ENCODE data around the gene TIMM8B. TPM values are rescaled to one million over a fixed set of nuclear protein-coding genes. Genes with fewer than 3 reads are reported as not detected.

TIMM8B gene
- total and polyA plus RNA-seq, 10 of the 15 experiments (the other 5 are each of a cell fraction or from before 2014, with no cell fraction given) = 64.9 to 271 (median 139) TPM

GRCh38 chr11:112097734-112098528 is 11.4 kb upstream of the TIMM8B start:
- SMC1A ChIA-PET (ENCODE audit: uncharacterized antibody, unreplicated experiment) = interaction anchor here (0.7 to 1.8 kb wide), 3 partner anchors 9 to 15 kb away, joined by 3 to 5 read pairs (median 3); partner anchors contain the start of genes SDHD and TIMM8B
- 98% methylated on average over 11 of the region's 11 CpGs for WGBS (ENCODE audit: insufficient coverage, insufficient replicate concordance, low lambda C conversion rate, missing lambda C conversion rate)
- TF ChIP-seq EED (IDR thresholded peaks at IDR 0.05; ENCODE audit: low read depth) (no peak), CEBPB (IDR thresholded peaks at IDR 0.05; ENCODE audit: borderline replicate concordance in 1 of 2, low read depth in 2 of 2, low read length in 2 of 2) (no peak), NFYA (IDR thresholded peaks at IDR 0.05; ENCODE audit: borderline replicate concordance, low read depth, low read length) (no peak)

GRCh38 chr11:112096194-112096593 is 9.6 kb upstream of the TIMM8B start:
- RAD21 ChIA-PET (ENCODE audit: unreplicated experiment) = no interaction called here
- Histone ChIP-seq H3K9ac (ENCODE audit: control insufficient read depth, insufficient read depth, low read length) (no peak overlapping the region), H3K27ac (ENCODE audit: control insufficient read depth, insufficient read depth) (no peak overlapping the region), H3K4me3 (no peak overlapping the region), H3K4me2 (ENCODE audit: control insufficient read depth, insufficient read depth) (no peak overlapping the region), H3K27me3 (replicated peaks in 1 of 2; ENCODE audit: control insufficient read depth in 2 of 2, insufficient read depth in 2 of 2, low read length in 1 of 2) (no peaks in the 10 kb centered on the region), H3K79me2 (ENCODE audit: control insufficient read depth, insufficient read depth, low read length) (no peaks in the 10 kb centered on the region), H3K4me1 (ENCODE audit: control insufficient read depth, insufficient read depth, low read length) (no peaks in the 10 kb centered on the region), H3K9me3 (replicated peaks; ENCODE audit: control insufficient read depth, insufficient read depth, low read length) (no peaks in the 10 kb centered on the region), H4K20me1 (ENCODE audit: control insufficient read depth, insufficient read depth) (no peaks in the 10 kb centered on the region), H3K36me3 (ENCODE audit: control insufficient read depth in 2 of 2, insufficient read depth in 2 of 2, low read length in 1 of 2) (peaks cover 0 to 5% of the 10 kb centered on the region in 2 experiments; a peak in 3 of 4 replicates), H2AFZ (ENCODE audit: control insufficient read depth, low read depth, low read length) (no peak overlapping the region)
- in situ Hi-C loops (cut with MboI) (no loop called here), intact Hi-C loops (cut with micrococcal nuclease; ENCODE audit: unreplicated experiment) (no loop called here)
- SMC1A ChIA-PET (ENCODE audit: uncharacterized antibody, unreplicated experiment) = no interaction called here
- TF ChIP-seq PAX8 (IDR thresholded peaks at IDR 0.05) = no peak
- no peak for TF ChIP-seq USF1 (IDR thresholded peaks at IDR 0.05; ENCODE audit: borderline replicate concordance, extremely low read length, insufficient read depth, low read depth, low read length)
- TF ChIP-seq, protein P1, sequence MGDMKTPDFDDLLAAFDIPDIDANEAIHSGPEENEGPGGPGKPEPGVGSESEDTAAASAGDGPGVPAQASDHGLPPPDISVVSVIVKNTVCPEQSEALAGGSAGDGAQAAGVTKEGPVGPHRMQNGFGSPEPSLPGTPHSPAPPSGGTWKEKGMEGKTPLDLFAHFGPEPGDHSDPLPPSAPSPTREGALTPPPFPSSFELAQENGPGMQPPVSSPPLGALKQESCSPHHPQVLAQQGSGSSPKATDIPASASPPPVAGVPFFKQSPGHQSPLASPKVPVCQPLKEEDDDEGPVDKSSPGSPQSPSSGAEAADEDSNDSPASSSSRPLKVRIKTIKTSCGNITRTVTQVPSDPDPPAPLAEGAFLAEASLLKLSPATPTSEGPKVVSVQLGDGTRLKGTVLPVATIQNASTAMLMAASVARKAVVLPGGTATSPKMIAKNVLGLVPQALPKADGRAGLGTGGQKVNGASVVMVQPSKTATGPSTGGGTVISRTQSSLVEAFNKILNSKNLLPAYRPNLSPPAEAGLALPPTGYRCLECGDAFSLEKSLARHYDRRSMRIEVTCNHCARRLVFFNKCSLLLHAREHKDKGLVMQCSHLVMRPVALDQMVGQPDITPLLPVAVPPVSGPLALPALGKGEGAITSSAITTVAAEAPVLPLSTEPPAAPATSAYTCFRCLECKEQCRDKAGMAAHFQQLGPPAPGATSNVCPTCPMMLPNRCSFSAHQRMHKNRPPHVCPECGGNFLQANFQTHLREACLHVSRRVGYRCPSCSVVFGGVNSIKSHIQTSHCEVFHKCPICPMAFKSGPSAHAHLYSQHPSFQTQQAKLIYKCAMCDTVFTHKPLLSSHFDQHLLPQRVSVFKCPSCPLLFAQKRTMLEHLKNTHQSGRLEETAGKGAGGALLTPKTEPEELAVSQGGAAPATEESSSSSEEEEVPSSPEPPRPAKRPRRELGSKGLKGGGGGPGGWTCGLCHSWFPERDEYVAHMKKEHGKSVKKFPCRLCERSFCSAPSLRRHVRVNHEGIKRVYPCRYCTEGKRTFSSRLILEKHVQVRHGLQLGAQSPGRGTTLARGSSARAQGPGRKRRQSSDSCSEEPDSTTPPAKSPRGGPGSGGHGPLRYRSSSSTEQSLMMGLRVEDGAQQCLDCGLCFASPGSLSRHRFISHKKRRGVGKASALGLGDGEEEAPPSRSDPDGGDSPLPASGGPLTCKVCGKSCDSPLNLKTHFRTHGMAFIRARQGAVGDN (IDR thresholded peaks at IDR 0.05) = no peak
- TF ChIP-seq RAD51 (IDR thresholded peaks at IDR 0.05) = no peak
- TF ChIP-seq NR2F1 (conservative IDR thresholded peaks at IDR 0.05) = no peak
- TF ChIP-seq YY1 (IDR thresholded peaks at IDR 0.05; ENCODE audit: low read depth, low read length) = no peak
- CTCF ChIA-PET = interaction anchor here (1.2 kb wide), 1 partner anchor 17 kb away, joined by 4 read pairs; no protein-coding TSS in a partner anchor
- DNase-seq (ENCODE audit: low read depth, low spot score) = no peak
- no TSS peak for BruUV-seq (replicated peaks)
- POLR2A ChIA-PET = no interaction called here
- no peak for FAIRE-seq
- ATAC-seq = no peak

More at GRCh38 chr11:112097734-112098528, 11.4 kb upstream of the TIMM8B start:
- Histone ChIP-seq H3K9ac (ENCODE audit: control insufficient read depth, insufficient read depth, low read length) (no peak overlapping the region), H2AFZ (ENCODE audit: control insufficient read depth, low read depth, low read length) (no peak overlapping the region), H3K9me3 (replicated peaks; ENCODE audit: control insufficient read depth, insufficient read depth, low read length) (no peaks in the 10 kb centered on the region), H3K36me3 (ENCODE audit: control insufficient read depth in 2 of 2, insufficient read depth in 2 of 2, low read length in 1 of 2) (peaks cover 0 to 3% of the 10 kb centered on the region in 2 experiments; a peak in 3 of 4 replicates), H3K79me2 (ENCODE audit: control insufficient read depth, insufficient read depth, low read length) (no peaks in the 10 kb centered on the region), H3K4me3 (no peak overlapping the region), H3K4me1 (ENCODE audit: control insufficient read depth, insufficient read depth, low read length) (no peaks in the 10 kb centered on the region), H3K27me3 (replicated peaks in 1 of 2; ENCODE audit: control insufficient read depth in 2 of 2, insufficient read depth in 2 of 2, low read length in 1 of 2) (no peaks in the 10 kb centered on the region), H3K4me2 (ENCODE audit: control insufficient read depth, insufficient read depth) (no peak overlapping the region), H4K20me1 (ENCODE audit: control insufficient read depth, insufficient read depth) (no peaks in the 10 kb centered on the region), H3K27ac (ENCODE audit: control insufficient read depth, insufficient read depth) (no peak overlapping the region)
- BruUV-seq (replicated peaks) = no TSS peak
- ChIA-PET RAD21 (ENCODE audit: unreplicated experiment) (no interaction called here), CTCF (interaction anchor here (1.0 to 1.4 kb wide), 5 partner anchors 12 to 166 kb away, joined by 3 to 4 read pairs (median 4); no protein-coding TSS in a partner anchor), POLR2A (no interaction called here)
- intact Hi-C loops (cut with micrococcal nuclease; ENCODE audit: unreplicated experiment) = no loop called here
- FAIRE-seq = no peak
- in situ Hi-C loops (cut with MboI) = no loop called here
- DNase-seq (ENCODE audit: low read depth, low spot score) = no peak
- ATAC-seq = no peak
